HEK293 (cell line): Measurements from ENCODE around the gene CDK2.

ENCODE experiments used
- CTCF ChIA-PET: fragments of 350-600 bp; formaldehyde crosslinking; extraction: SDS; loops from one replicate; lab custom pipeline; 2021; ENCODE audit warnings: antibody characterized with exemption; lab: Yijun Ruan, JAX
- POLR2A ChIA-PET: fragments of 300-600 bp; formaldehyde crosslinking; extraction: SDS; loops from one replicate; lab custom pipeline; 2020; ENCODE audit warnings: antibody characterized with exemption, inconsistent platforms; lab: Yijun Ruan, JAX
- H3K27ac ChIP-seq: fragments of 200-500 bp; sonication (Bioruptor generic); 2 replicates; pipeline ENCODE4 v1.5.1; 2014; ENCODE audit warnings: low read depth, low read length, control low read depth, inconsistent platforms; ENCODE audit errors: extremely low read depth
- H3K36me3 ChIP-seq, 2 experiments: fragments of 200-500 bp in 1 of 2; sonication (Bioruptor generic) in 1 of 2; 1 replicate in 1 of 2; 2 replicates in 1 of 2; pipeline ENCODE4 v1.5.1; 2014 to 2017; ENCODE audit warnings: inconsistent platforms in 2 of 2, low read length in 2 of 2; ENCODE audit not compliant: control insufficient read depth in 2 of 2, insufficient read depth in 1 of 2
- H3K4me1 ChIP-seq: fragments of 200-500 bp; sonication (Bioruptor generic); 2 replicates; pipeline ENCODE4 v1.5.1; 2014; ENCODE audit warnings: mild to moderate bottlenecking, low read length, inconsistent platforms; ENCODE audit not compliant: control insufficient read depth, insufficient read depth
- H3K4me3 ChIP-seq: 2 replicates; pipeline ENCODE4 v1.5.1; 2011; ENCODE audit warnings: low read depth, mild to moderate bottlenecking, control low read depth, low read length, moderate library complexity
- H3K9me3 ChIP-seq: fragments of 200-500 bp; sonication (Bioruptor generic); 2 replicates; pipeline ENCODE4 v1.5.1; 2014; ENCODE audit warnings: low read depth, low read length, inconsistent platforms; ENCODE audit not compliant: control insufficient read depth, insufficient read depth
- FEZF1 ChIP-seq: fragments of 450-650 bp; formaldehyde crosslinking; IDR thresholded peaks from 2 replicates; pipeline ENCODE4 v1.5.1; 2016; ENCODE audit warnings: missing biosample characterization, missing genetic modification characterization
- KLF8 ChIP-seq: fragments of 450-650 bp; formaldehyde crosslinking; IDR thresholded peaks from 2 replicates; pipeline ENCODE4 v1.5.1; 2016; ENCODE audit warnings: missing biosample characterization, missing genetic modification characterization
- MZF1 ChIP-seq: fragments of 450-650 bp; formaldehyde crosslinking; IDR thresholded peaks from 2 replicates; pipeline ENCODE4 v1.5.1; 2017; ENCODE audit warnings: missing biosample characterization, missing genetic modification characterization, borderline replicate concordance
- OSR2 ChIP-seq: fragments of 450-650 bp; formaldehyde crosslinking; IDR thresholded peaks from 2 replicates; pipeline ENCODE4 v1.5.1; 2016; ENCODE audit warnings: missing biosample characterization, missing genetic modification characterization
- PRDM2 ChIP-seq: fragments of 450-650 bp; formaldehyde crosslinking; IDR thresholded peaks from 2 replicates; pipeline ENCODE4 v1.5.1; 2016; ENCODE audit warnings: missing biosample characterization, missing genetic modification characterization, borderline replicate concordance
- SCRT1 ChIP-seq: fragments of 450-650 bp; formaldehyde crosslinking; IDR thresholded peaks from 2 replicates; pipeline ENCODE4 v1.5.1; 2016; ENCODE audit warnings: missing biosample characterization, missing genetic modification characterization, borderline replicate concordance
- YY1 ChIP-seq: fragments of 450-650 bp; formaldehyde crosslinking; IDR thresholded peaks from 2 replicates; pipeline ENCODE4 v1.5.1; 2018; ENCODE audit warnings: missing biosample characterization, missing genetic modification characterization
- ZEB2 ChIP-seq: fragments of 450-650 bp; formaldehyde crosslinking; IDR thresholded peaks from 2 replicates; pipeline ENCODE4 v1.5.1; 2016; ENCODE audit warnings: missing biosample characterization, missing genetic modification characterization
- ZNF133 ChIP-seq: fragments of 450-650 bp; formaldehyde crosslinking; IDR thresholded peaks from 2 replicates; pipeline ENCODE4 v1.5.1; 2016; ENCODE audit warnings: missing biosample characterization, missing genetic modification characterization
- ZNF274 ChIP-seq, 2 experiments: fragments of 200-500 bp in 1 of 2; fragments of 450-650 bp in 1 of 2; sonication (Bioruptor generic) in 1 of 2; formaldehyde crosslinking in 1 of 2; IDR thresholded peaks; 2 replicates each; pipeline versions ENCODE4 v1.5.1 to v1.6.1; 2014 to 2016; ENCODE audit warnings: borderline replicate concordance in 1 of 2, inconsistent platforms in 1 of 2, low read length in 1 of 2, missing biosample characterization in 1 of 2, missing genetic modification characterization in 1 of 2
- ZNF391 ChIP-seq: fragments of 450-650 bp; formaldehyde crosslinking; IDR thresholded peaks from 2 replicates; pipeline ENCODE4 v1.5.1; 2016; ENCODE audit warnings: low read depth, missing biosample characterization, missing genetic modification characterization, borderline replicate concordance
- ZNF449 ChIP-seq: fragments of 450-650 bp; formaldehyde crosslinking; IDR thresholded peaks from 2 replicates; pipeline ENCODE4 v1.5.1; 2017; ENCODE audit warnings: missing biosample characterization, mild to moderate bottlenecking, missing genetic modification characterization, moderate library complexity
- ZNF518A ChIP-seq: fragments of 450-650 bp; formaldehyde crosslinking; conservative IDR thresholded peaks from 2 replicates; pipeline ENCODE4 v1.5.1; 2016; ENCODE audit warnings: low read depth, missing biosample characterization, missing genetic modification characterization
- ZNF529 ChIP-seq: fragments of 450-650 bp; formaldehyde crosslinking; IDR thresholded peaks from 2 replicates; pipeline ENCODE4 v1.5.1; 2017; ENCODE audit warnings: missing genetic modification characterization, missing biosample characterization; ENCODE audit not compliant: insufficient replicate concordance
- ZNF639 ChIP-seq: fragments of 450-650 bp; formaldehyde crosslinking; IDR thresholded peaks from 2 replicates; pipeline ENCODE4 v1.5.1; 2016; ENCODE audit warnings: missing biosample characterization, missing genetic modification characterization
- ZNF677 ChIP-seq: fragments of 450-650 bp; IDR thresholded peaks from 2 replicates; pipeline ENCODE4 v1.5.0; 2018; ENCODE audit warnings: missing biosample characterization, mild to moderate bottlenecking, missing genetic modification characterization, moderate library complexity
- ZNF777 ChIP-seq: fragments of 450-650 bp; formaldehyde crosslinking; IDR thresholded peaks from 2 replicates; pipeline ENCODE4 v1.5.1; 2017; ENCODE audit warnings: missing biosample characterization, missing genetic modification characterization, borderline replicate concordance
- ZNF785 ChIP-seq: fragments of 450-650 bp; formaldehyde crosslinking; IDR thresholded peaks from 2 replicates; pipeline ENCODE4 v1.5.1; 2016; ENCODE audit warnings: missing biosample characterization, missing genetic modification characterization
- ZSCAN23 ChIP-seq: fragments of 450-650 bp; formaldehyde crosslinking; IDR thresholded peaks from 2 replicates; pipeline ENCODE4 v1.5.1; 2016; ENCODE audit warnings: missing biosample characterization, missing genetic modification characterization

Gene CDK2

GRCh38 chr12:55972911-55973598, 6.4 kb downstream of the CDK2 start:
- ChIA-PET POLR2A (interaction anchor here (0.6 to 2.6 kb wide), 32 partner anchors 12 to 1612 kb away, joined by 3 to 66 read pairs (median 8); partner anchors contain the start of genes CD63, DNAJC14, NACA and ORMDL2), CTCF (interaction anchor here (0.6 to 3.0 kb wide), 10 partner anchors 17 to 254 kb away, joined by 3 to 30 read pairs (median 4); partner anchors contain the start of gene SUOX)
- Histone ChIP-seq H3K4me1 (peaks cover 4% of the 10 kb centered on the region; the same call in 1 of the 2 replicates), H3K9me3 (no peaks in the 10 kb centered on the region), H3K27ac (peak overlapping the region; percentile 43), H3K4me3 (peak overlapping the region; percentile 42), H3K36me3 (peaks cover 10 to 68% of the 10 kb centered on the region in 2 experiments)
- TF ChIP-seq ZNF777 (tag by site-specific recombination), result no peak
- no peak for TF ChIP-seq PRDM2
- TF ChIP-seq SCRT1, result no peak
- TF ChIP-seq OSR2 (tag by site-specific recombination), result no peak; the same call in 1 of the 2 replicates
- TF ChIP-seq FEZF1, result 0 out of 2 replicates have a peak, but pooled peaks have one; percentile 22
- TF ChIP-seq ZNF529 (tag by site-specific recombination), result no peak
- TF ChIP-seq ZNF639, result peak; percentile 88
- TF ChIP-seq ZSCAN23, result no peak
- no peak for TF ChIP-seq ZNF518A (tag by site-specific recombination)
- TF ChIP-seq ZNF391 (tag by site-specific recombination), result peak; percentile 77; the same call in 1 of the 2 replicates
- TF ChIP-seq ZNF274 (IDR thresholded peaks at IDR 0.05; ENCODE audit: low read length), result no peak
- TF ChIP-seq ZNF274 (tag by site-specific recombination; IDR thresholded peaks at IDR 0.05; ENCODE audit: borderline replicate concordance), result no peak
- TF ChIP-seq KLF8, result peak; percentile 23; the same call in 1 of the 2 replicates
- TF ChIP-seq MZF1 (tag by site-specific recombination), result no peak
- no peak for TF ChIP-seq ZEB2 (tag by site-specific recombination)
- TF ChIP-seq ZNF677, result no peak
- no peak for TF ChIP-seq YY1 (tag by site-specific recombination)
- TF ChIP-seq ZNF133 (tag by site-specific recombination), result no peak
- TF ChIP-seq ZNF785 (tag by site-specific recombination), result no peak
- no peak; the same call in 1 of the 2 replicates for TF ChIP-seq ZNF449 (tag by site-specific recombination)
